GM21528 (cell line): ENCODE measurements around the gene BRCA1.
"Not testable (repeated sequence)": the region's sequence is repeated elsewhere in the genome, so short reads cannot be mapped to it uniquely, and the experiment has no call there.

Experiments used
- ATAC-seq: cut with Tn5 transposase; IDR thresholded peaks from one replicate; pipeline ENCODE4 v1.9.1; 2021; ENCODE audit warnings: mild to moderate bottlenecking, moderate library complexity; ENCODE audit not compliant: unreplicated experiment, low FRiP score

The BRCA1 gene

DNA sequence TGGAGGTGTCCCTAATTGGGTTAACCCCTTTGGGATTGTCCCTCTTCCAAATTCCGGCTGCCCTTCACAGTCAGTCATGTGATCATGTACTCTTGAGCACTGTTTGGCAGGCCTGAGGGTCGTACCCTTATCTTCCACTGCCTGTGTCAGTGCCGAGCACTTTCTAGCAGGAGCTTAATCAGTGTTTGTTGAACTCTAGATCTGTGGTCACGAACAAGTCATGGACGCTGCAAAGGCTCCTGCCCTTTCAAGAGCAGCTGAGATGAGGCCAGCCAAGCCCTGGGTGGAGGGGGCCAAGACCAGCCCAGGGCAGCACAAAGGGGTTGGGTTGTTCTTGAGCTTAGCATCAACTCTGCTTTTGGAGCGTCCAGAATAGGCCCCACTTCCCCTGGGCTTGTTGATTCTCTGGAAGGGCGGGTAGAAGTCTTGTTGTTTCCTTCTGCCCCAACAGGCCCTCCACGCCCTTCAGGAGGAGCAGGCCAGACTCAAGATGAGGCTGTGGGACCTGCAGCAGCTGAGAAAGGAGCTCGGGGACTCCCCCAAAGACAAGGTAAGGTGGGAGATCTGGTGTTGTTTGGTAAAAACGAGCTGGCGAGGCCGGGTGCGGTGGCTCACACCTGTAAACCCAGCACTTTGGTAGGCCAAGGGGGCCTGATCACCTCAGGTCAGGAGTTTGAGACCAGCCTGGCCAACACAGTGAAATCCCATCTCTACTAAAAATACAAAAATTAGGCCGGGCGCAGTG lies 113.3 kb downstream of the BRCA1 start:
- ATAC-seq: no peak

DNA sequence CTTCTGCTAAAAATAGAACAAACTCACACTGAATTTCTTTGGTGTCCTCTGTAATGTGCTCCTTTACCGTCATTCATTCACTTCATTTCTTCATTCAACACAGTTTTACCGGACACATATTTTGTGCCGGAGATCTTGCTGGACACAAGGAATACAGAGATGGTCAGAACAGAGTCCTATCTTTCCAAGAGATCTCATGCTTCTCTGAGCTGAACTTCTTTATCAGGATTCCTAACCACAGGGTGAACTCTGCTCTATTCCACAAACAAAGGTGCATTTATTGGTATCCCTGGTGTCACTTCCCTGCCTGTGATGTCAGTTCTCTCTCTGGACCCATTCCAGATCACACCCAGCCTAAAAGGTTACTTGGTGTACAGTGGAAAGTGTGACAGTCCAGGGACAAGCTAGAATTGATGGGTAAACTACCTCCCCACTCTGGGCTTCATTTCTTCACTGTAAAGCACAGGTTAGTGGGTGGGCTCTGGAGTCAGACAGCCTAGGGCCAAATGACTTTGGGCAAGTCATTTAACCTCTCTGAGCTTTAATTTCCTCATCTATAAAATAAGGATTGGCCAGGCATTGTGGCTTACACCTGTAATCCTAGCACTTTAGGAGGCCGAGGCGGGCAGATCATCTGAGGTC lies 114.4 kb downstream of the BRCA1 start:
- no peak for ATAC-seq

GRCh38 chr17:43006639-43007551 lies 118.3 kb downstream of the BRCA1 start, which contains the start of gene IFI35:
TSS of gene IFI35 (plus strand) at chr17:43006784. CDS start at chr17:43006948, 164 bp downstream.
- no peak for ATAC-seq

GRCh38 chr17:43003542-43004172 lies 121.5 kb downstream of the BRCA1 start:
- no peak for ATAC-seq

- not testable (repeated sequence) for ATAC-seq
Observed at GRCh38 chr17:43000894-43001293, 124.3 kb downstream of the BRCA1 start.

DNA sequence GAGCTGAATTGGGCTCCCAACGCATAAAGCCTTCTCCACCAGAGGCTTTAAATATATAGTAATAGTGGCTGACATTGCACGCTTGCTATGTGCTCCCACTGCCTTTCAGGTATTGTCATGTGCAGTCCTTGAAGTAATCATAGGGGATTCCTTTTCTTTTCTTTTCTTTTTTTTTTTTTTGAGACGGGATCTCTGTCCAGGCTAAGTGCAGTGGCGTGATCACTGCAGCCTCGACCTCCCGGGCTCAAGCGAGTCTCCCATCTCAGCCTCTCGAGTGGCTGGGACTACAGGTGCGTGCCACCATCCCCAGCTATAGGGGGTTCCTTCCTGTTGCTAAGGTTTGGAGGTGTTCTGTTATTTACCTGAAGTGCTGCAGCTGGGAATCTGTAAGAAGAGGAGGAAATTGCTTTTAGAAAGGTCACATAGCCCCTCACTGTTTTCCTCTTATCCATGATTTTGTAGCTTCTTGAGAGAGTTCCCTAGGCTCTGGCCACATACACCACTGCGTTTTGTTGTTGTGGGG lies 126.1 kb downstream of the BRCA1 start:
- no peak for ATAC-seq

GRCh38 chr17:42997984-42998938 lies 126.9 kb downstream of the BRCA1 start, which contains the start of gene RPL27:
TSS of gene RPL27 (plus strand) at chr17:42998419. CDS start at chr17:42998751, 332 bp downstream.
- ATAC-seq: peak; percentile 89

- ATAC-seq: no peak
Observed at GRCh38 chr17:42997390-42997983, 127.7 kb downstream of the BRCA1 start.
